Peyer's patch (tissue), 4 donors: Measurements from ENCODE around the gene VANGL1.

Experiments used
- POLR2A ChIP-seq, 2 donors: fragments of 450-650 bp; IDR thresholded peaks; one replicate each; pipeline ENCODE4 v1.5.1; 2017; ENCODE audit warnings: antibody characterized with exemption in 2 of 2, mild to moderate bottlenecking in 2 of 2, moderate library complexity in 2 of 2
- TF ChIP-seq, protein P1 (sequence below), 6 experiments: fragments of 450-650 bp in 4 of 6; fragments of 200-600 bp in 2 of 6; sonication (generic) in 1 of 6; IDR thresholded peaks; one replicate each; pipeline ENCODE4 v1.5.1; 2017 to 2019; ENCODE audit warnings: antibody characterized with exemption in 6 of 6, mild to moderate bottlenecking in 3 of 6, moderate library complexity in 1 of 6

- TF ChIP-seq, protein P1, sequence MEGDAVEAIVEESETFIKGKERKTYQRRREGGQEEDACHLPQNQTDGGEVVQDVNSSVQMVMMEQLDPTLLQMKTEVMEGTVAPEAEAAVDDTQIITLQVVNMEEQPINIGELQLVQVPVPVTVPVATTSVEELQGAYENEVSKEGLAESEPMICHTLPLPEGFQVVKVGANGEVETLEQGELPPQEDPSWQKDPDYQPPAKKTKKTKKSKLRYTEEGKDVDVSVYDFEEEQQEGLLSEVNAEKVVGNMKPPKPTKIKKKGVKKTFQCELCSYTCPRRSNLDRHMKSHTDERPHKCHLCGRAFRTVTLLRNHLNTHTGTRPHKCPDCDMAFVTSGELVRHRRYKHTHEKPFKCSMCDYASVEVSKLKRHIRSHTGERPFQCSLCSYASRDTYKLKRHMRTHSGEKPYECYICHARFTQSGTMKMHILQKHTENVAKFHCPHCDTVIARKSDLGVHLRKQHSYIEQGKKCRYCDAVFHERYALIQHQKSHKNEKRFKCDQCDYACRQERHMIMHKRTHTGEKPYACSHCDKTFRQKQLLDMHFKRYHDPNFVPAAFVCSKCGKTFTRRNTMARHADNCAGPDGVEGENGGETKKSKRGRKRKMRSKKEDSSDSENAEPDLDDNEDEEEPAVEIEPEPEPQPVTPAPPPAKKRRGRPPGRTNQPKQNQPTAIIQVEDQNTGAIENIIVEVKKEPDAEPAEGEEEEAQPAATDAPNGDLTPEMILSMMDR (IDR thresholded peaks at IDR 0.05): no peak
- no peak for TF ChIP-seq POLR2A (IDR thresholded peaks at IDR 0.05)
Measured at GRCh38 chr1:115678141-115678540, 36.4 kb downstream of the VANGL1 start.
